Mesothelial cell of epicardium (in vitro differentiated cells): ENCODE data around the gene ERCC1. TPM values are rescaled to one million over a fixed set of nuclear protein-coding genes. Genes with fewer than 3 reads are reported as not detected.

ENCODE experiments used
- DNase-seq, 2 experiments: peaks; one replicate each; pipeline ENCODE4 v3.0.0; 2021; ENCODE audit warnings: low spot score in 2 of 2; ENCODE audit not compliant: unreplicated experiment in 2 of 2
- H3K27ac Mint-ChIP-seq: 2 replicates; pipeline ENCODE4 v1.8.0; 2021; ENCODE audit warnings: mixed read lengths
- H3K27me3 Mint-ChIP-seq: 2 replicates; pipeline ENCODE4 v1.8.0; 2021; ENCODE audit warnings: low read depth, mixed read lengths
- H3K36me3 Mint-ChIP-seq: 2 replicates; pipeline ENCODE4 v1.8.0; 2021; ENCODE audit warnings: mixed read lengths
- H3K4me1 Mint-ChIP-seq: 2 replicates; pipeline ENCODE4 v1.8.0; 2021; ENCODE audit warnings: mixed read lengths
- H3K4me3 Mint-ChIP-seq: 2 replicates; pipeline ENCODE4 v1.8.0; 2021; ENCODE audit warnings: mild to moderate bottlenecking, moderate library complexity, mixed read lengths
- H3K9me3 Mint-ChIP-seq: 2 replicates; pipeline ENCODE4 v1.8.0; 2021; ENCODE audit warnings: mixed read lengths
- total RNA-seq: library from RNA; stranded (reverse); gene quantifications from 3 replicates; pipeline ENCODE4 v1.2.1, GENCODE V29; 2021
- TF ChIP-seq, protein P1 (sequence below): fragments of 200-600 bp; sonication (generic); IDR thresholded peaks from one replicate; pipeline ENCODE4 v1.5.0; 2021; ENCODE audit warnings: antibody characterized with exemption; ENCODE audit not compliant: unreplicated experiment

Gene ERCC1
- total RNA-seq, 1 donor from 2014 or later, result 96.4 TPM

DNA sequence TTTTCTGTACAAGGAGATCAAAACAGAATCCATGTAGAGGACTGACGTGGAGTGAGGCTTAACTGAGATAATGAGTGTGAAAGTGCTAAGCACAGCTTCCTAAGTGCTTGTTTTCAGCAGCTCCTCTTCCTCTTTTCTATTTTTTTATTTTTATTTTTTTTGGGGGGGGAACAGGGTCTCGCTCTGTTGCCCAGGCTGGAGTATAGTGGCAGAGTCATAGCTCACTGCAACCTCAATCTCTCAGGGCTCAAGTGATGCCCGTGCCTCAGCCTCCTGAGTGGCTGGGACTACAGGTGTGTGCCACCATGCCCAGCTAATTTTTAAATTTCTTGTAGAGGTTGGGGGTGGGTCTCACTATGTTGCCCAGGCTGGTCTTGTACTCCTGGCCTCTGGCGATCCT lies 38.5 kb upstream of the ERCC1 start:
- no peaks in the 10 kb centered on the region for H3K27me3 Mint-ChIP-seq
- H3K36me3 Mint-ChIP-seq, result no peaks in the 10 kb centered on the region
- no peaks in the 10 kb centered on the region for H3K9me3 Mint-ChIP-seq
- no peak for DNase-seq
- TF ChIP-seq, protein P1, sequence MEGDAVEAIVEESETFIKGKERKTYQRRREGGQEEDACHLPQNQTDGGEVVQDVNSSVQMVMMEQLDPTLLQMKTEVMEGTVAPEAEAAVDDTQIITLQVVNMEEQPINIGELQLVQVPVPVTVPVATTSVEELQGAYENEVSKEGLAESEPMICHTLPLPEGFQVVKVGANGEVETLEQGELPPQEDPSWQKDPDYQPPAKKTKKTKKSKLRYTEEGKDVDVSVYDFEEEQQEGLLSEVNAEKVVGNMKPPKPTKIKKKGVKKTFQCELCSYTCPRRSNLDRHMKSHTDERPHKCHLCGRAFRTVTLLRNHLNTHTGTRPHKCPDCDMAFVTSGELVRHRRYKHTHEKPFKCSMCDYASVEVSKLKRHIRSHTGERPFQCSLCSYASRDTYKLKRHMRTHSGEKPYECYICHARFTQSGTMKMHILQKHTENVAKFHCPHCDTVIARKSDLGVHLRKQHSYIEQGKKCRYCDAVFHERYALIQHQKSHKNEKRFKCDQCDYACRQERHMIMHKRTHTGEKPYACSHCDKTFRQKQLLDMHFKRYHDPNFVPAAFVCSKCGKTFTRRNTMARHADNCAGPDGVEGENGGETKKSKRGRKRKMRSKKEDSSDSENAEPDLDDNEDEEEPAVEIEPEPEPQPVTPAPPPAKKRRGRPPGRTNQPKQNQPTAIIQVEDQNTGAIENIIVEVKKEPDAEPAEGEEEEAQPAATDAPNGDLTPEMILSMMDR, result no peak
- no peak overlapping the region for H3K4me3 Mint-ChIP-seq
- peaks cover 3% of the 10 kb centered on the region for H3K4me1 Mint-ChIP-seq
- no peak overlapping the region for H3K27ac Mint-ChIP-seq

DNA sequence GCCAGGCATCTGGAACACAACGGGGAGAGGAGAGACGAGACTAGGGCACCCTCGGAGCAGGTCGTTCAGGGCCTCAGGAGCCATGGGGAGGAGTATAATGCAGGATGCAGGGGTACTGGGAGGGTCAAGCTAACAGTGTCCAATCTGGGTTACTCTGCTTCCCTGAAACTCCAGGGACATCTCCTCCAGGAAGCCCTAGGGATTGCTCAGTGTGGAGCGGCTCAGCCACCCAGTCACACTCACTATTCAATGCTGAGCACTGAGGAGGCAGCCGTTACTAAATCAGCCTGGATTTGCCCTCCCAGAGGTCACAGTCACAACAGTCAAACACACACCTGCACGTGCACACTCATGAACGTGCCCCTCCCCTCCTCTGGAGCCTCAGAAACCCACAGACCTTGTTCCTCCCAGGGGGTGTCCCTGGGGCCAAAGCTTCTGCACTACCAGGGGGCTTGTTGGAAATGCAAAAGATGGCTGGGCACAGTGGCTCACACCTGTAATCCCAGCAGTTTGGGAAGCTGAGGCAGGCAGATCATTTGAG lies 37.2 kb upstream of the ERCC1 start:
- TF ChIP-seq, protein P1, result no peak
- Mint-ChIP-seq H3K27ac (no peak overlapping the region), H3K4me1 (peaks cover 7% of the 10 kb centered on the region), H3K9me3 (no peaks in the 10 kb centered on the region), H3K27me3 (no peaks in the 10 kb centered on the region), H3K36me3 (no peaks in the 10 kb centered on the region), H3K4me3 (no peak overlapping the region)
- DNase-seq, result no peak

DNA sequence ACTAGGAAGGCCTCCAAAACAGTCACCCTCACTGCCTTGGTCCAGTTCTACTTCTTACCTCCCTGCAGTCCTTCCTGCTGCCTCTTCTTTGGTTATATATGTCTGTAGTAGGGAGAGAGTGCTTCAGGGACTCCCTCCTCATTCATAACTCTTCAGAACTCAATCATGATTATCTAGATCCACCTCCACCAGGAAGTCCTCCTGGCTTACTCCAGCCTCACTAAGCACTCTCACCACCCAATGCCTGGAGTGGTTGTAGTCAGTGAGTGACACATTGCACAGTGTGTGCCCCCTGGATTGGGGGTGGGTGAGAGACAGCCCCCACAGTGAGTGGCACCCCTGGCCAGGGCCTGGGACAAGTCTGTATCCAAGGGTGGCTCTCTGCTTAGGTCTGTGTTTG lies 34.1 kb upstream of the ERCC1 start:
- H3K4me1 Mint-ChIP-seq, result peaks cover 26% of the 10 kb centered on the region
- TF ChIP-seq, protein P1, result no peak
- no peaks in the 10 kb centered on the region for H3K9me3 Mint-ChIP-seq
- H3K27me3 Mint-ChIP-seq, result no peaks in the 10 kb centered on the region
- no peaks in the 10 kb centered on the region for H3K36me3 Mint-ChIP-seq
- no peak for DNase-seq
- H3K4me3 Mint-ChIP-seq, result no peak overlapping the region
- peak overlapping the region; percentile 69 for H3K27ac Mint-ChIP-seq

DNA sequence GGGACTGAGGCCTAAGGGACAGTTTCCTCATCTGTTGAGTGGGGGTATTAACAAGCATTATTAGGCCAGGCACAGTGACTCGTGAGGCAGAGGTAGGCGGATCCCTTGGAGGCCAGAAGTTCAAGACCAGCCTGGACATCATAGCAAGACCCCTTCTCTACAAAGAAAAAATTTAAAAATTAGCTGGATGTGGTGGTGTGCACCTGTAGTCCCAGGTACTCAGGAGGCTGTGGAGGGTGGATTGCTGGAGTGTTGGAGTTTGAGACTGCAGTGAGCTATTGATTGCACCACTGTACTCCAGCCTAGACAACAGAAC lies 32.7 kb upstream of the ERCC1 start:
- H3K27me3 Mint-ChIP-seq, result no peaks in the 10 kb centered on the region
- peak overlapping the region; percentile 99 for H3K27ac Mint-ChIP-seq
- H3K36me3 Mint-ChIP-seq, result no peaks in the 10 kb centered on the region
- no peaks in the 10 kb centered on the region for H3K9me3 Mint-ChIP-seq
- TF ChIP-seq, protein P1, result no peak
- no peak overlapping the region for H3K4me3 Mint-ChIP-seq
- H3K4me1 Mint-ChIP-seq, result peaks cover 32% of the 10 kb centered on the region
- DNase-seq, result no peak

DNA sequence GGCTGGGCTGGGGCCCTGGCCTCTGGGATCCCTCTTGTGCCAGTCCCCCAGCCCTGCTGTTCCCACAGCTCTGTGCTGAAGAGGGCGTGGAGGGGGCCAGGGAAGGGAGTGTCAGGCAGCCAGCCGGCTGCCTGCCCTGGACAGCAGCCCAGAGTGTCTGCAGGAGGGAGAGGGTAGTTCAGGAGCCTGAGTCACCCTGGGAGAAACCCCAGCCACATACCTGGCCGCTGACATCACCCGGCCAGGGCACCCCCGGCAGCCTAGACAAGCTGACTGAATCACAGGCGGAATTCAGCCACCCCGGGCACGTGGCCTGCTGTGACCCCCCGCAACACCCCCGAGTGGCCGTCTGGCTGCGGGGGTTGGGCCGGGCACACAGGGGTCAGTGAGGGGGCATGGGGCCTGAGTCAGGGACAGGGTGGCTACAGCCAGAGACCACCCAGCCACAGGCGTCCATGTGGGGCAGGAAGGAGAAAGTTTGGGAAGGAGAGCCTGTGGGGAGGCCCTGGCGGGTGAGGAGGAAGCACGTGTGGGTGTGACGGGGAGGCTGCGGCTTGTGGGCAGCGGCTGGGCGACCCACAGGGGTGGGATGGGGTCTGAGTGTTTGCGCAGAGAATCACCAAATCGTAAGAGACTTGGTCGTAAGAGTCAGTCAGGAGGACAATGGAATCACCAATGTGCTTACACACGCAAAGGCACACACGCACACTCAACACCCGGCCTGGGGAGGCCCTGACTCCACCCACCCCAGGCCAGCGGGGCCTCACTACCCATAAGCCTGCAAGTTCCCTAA lies 32.2 kb upstream of the ERCC1 start:
- peak overlapping the region; percentile 42 for H3K4me3 Mint-ChIP-seq
- no peaks in the 10 kb centered on the region for H3K9me3 Mint-ChIP-seq
- TF ChIP-seq, protein P1, result no peak
- H3K4me1 Mint-ChIP-seq, result peaks cover 36% of the 10 kb centered on the region
- peak overlapping the region; percentile 99 for H3K27ac Mint-ChIP-seq
- DNase-seq, result peak; percentile 80 to 90
- H3K27me3 Mint-ChIP-seq, result no peaks in the 10 kb centered on the region
- H3K36me3 Mint-ChIP-seq, result no peaks in the 10 kb centered on the region
